ENCODE results near the gene HACE1.
"Not testable (repeated sequence)": the region's sequence is repeated elsewhere in the genome, so short reads cannot be mapped to it uniquely, and the experiment has no call there.

The HACE1 gene

GRCh38 chr6:104829183-104829958, 30.3 kb downstream of the HACE1 start:
- H3K9ac ChIP-seq (ENCODE audit: low read length in 2 of 2) = no peak overlapping the region
- H3K27me3 ChIP-seq (ENCODE audit: control insufficient read depth in 1 of 2, insufficient read depth in 2 of 2, low read length in 2 of 2) = no peaks in the 10 kb centered on the region
- no peak overlapping the region for H3K4me3 ChIP-seq (ENCODE audit: low read length in 2 of 2)
- H3K4me1 ChIP-seq (ENCODE audit: control insufficient read depth, insufficient read depth, low read length) = no peaks in the 10 kb centered on the region
- H3K9me3 ChIP-seq (ENCODE audit: control insufficient read depth in 2 of 2, low read length in 2 of 2) = no peaks in the 10 kb centered on the region
- no peak overlapping the region for H3K27ac ChIP-seq (ENCODE audit: low read length)
- peaks cover 0 to 8% of the 10 kb centered on the region in 2 donors for H3K36me3 ChIP-seq (ENCODE audit: control insufficient read depth in 2 of 2, insufficient read depth in 2 of 2, low read length in 2 of 2)

- H3K27ac ChIP-seq (ENCODE audit: low read length) = no peak overlapping the region
Observed at GRCh38 chr6:104828478-104828877, 31.2 kb downstream of the HACE1 start.

GRCh38 chr6:104820820-104821219, 38.9 kb downstream of the HACE1 start:
- not testable (repeated sequence) for H3K36me3 ChIP-seq (ENCODE audit: control insufficient read depth in 2 of 2, insufficient read depth in 2 of 2, low read length in 2 of 2); H3K27ac ChIP-seq (ENCODE audit: low read length); H3K4me1 ChIP-seq (ENCODE audit: control insufficient read depth, insufficient read depth, low read length); H3K4me3 ChIP-seq (ENCODE audit: low read length in 2 of 2); H3K27me3 ChIP-seq (ENCODE audit: control insufficient read depth in 1 of 2, insufficient read depth in 2 of 2, low read length in 2 of 2); H3K9me3 ChIP-seq (ENCODE audit: control insufficient read depth in 2 of 2, low read length in 2 of 2); H3K9ac ChIP-seq (ENCODE audit: low read length in 2 of 2)

More at GRCh38 chr6:104828478-104828877, 31.2 kb downstream of the HACE1 start:
- H3K9ac ChIP-seq (ENCODE audit: low read length in 2 of 2) = no peak overlapping the region
- H3K9me3 ChIP-seq (ENCODE audit: control insufficient read depth in 2 of 2, low read length in 2 of 2) = no peaks in the 10 kb centered on the region
- no peaks in the 10 kb centered on the region for H3K4me1 ChIP-seq (ENCODE audit: control insufficient read depth, insufficient read depth, low read length)
- no peaks in the 10 kb centered on the region for H3K27me3 ChIP-seq (ENCODE audit: control insufficient read depth in 1 of 2, insufficient read depth in 2 of 2, low read length in 2 of 2)
- peaks cover 0 to 8% of the 10 kb centered on the region in 2 donors for H3K36me3 ChIP-seq (ENCODE audit: control insufficient read depth in 2 of 2, insufficient read depth in 2 of 2, low read length in 2 of 2)
- no peak overlapping the region for H3K4me3 ChIP-seq (ENCODE audit: low read length in 2 of 2)

GRCh38 chr6:104816125-104816524, 43.6 kb downstream of the HACE1 start:
- Histone ChIP-seq H3K4me1 (ENCODE audit: control insufficient read depth, insufficient read depth, low read length) (no peaks in the 10 kb centered on the region), H3K9ac (ENCODE audit: low read length in 2 of 2) (no peak overlapping the region), H3K27me3 (ENCODE audit: control insufficient read depth in 1 of 2, insufficient read depth in 2 of 2, low read length in 2 of 2) (no peaks in the 10 kb centered on the region), H3K27ac (ENCODE audit: low read length) (no peak overlapping the region), H3K36me3 (ENCODE audit: control insufficient read depth in 2 of 2, insufficient read depth in 2 of 2, low read length in 2 of 2) (no peaks in the 10 kb centered on the region), H3K4me3 (ENCODE audit: low read length in 2 of 2) (no peak overlapping the region), H3K9me3 (ENCODE audit: control insufficient read depth in 2 of 2, low read length in 2 of 2) (no peaks in the 10 kb centered on the region)

- Histone ChIP-seq H3K27ac (ENCODE audit: low read length) (no peak overlapping the region), H3K4me1 (ENCODE audit: control insufficient read depth, insufficient read depth, low read length) (no peaks in the 10 kb centered on the region), H3K9ac (ENCODE audit: low read length in 2 of 2) (no peak overlapping the region)
Observed at GRCh38 chr6:104814743-104815142, 45.0 kb downstream of the HACE1 start.

GRCh38 chr6:104813552-104813951, 46.2 kb downstream of the HACE1 start:
- Histone ChIP-seq H3K4me3 (ENCODE audit: low read length in 2 of 2) (no peak overlapping the region), H3K36me3 (ENCODE audit: control insufficient read depth in 2 of 2, insufficient read depth in 2 of 2, low read length in 2 of 2) (no peaks in the 10 kb centered on the region), H3K9me3 (ENCODE audit: control insufficient read depth in 2 of 2, low read length in 2 of 2) (no peaks in the 10 kb centered on the region), H3K9ac (ENCODE audit: low read length in 2 of 2) (no peak overlapping the region), H3K4me1 (ENCODE audit: control insufficient read depth, insufficient read depth, low read length) (no peaks in the 10 kb centered on the region), H3K27me3 (ENCODE audit: control insufficient read depth in 1 of 2, insufficient read depth in 2 of 2, low read length in 2 of 2) (no peaks in the 10 kb centered on the region), H3K27ac (ENCODE audit: low read length) (no peak overlapping the region)

More at GRCh38 chr6:104814743-104815142, 45.0 kb downstream of the HACE1 start:
- Histone ChIP-seq H3K36me3 (ENCODE audit: control insufficient read depth in 2 of 2, insufficient read depth in 2 of 2, low read length in 2 of 2) (no peaks in the 10 kb centered on the region), H3K9me3 (ENCODE audit: control insufficient read depth in 2 of 2, low read length in 2 of 2) (no peaks in the 10 kb centered on the region), H3K27me3 (ENCODE audit: control insufficient read depth in 1 of 2, insufficient read depth in 2 of 2, low read length in 2 of 2) (no peaks in the 10 kb centered on the region), H3K4me3 (ENCODE audit: low read length in 2 of 2) (no peak overlapping the region)

GRCh38 chr6:104809116-104809515, 50.6 kb downstream of the HACE1 start:
- Histone ChIP-seq H3K27ac (ENCODE audit: low read length) (no peak overlapping the region), H3K36me3 (ENCODE audit: control insufficient read depth in 2 of 2, insufficient read depth in 2 of 2, low read length in 2 of 2) (no peaks in the 10 kb centered on the region), H3K4me3 (ENCODE audit: low read length in 2 of 2) (no peak overlapping the region), H3K4me1 (ENCODE audit: control insufficient read depth, insufficient read depth, low read length) (no peaks in the 10 kb centered on the region), H3K27me3 (ENCODE audit: control insufficient read depth in 1 of 2, insufficient read depth in 2 of 2, low read length in 2 of 2) (no peaks in the 10 kb centered on the region), H3K9me3 (ENCODE audit: control insufficient read depth in 2 of 2, low read length in 2 of 2) (no peaks in the 10 kb centered on the region), H3K9ac (ENCODE audit: low read length in 2 of 2) (no peak overlapping the region)

GRCh38 chr6:104805335-104805734, 54.4 kb downstream of the HACE1 start:
- not testable (repeated sequence) for H3K9me3 ChIP-seq (ENCODE audit: control insufficient read depth in 2 of 2, low read length in 2 of 2); H3K9ac ChIP-seq (ENCODE audit: low read length in 2 of 2); H3K4me3 ChIP-seq (ENCODE audit: low read length in 2 of 2); H3K4me1 ChIP-seq (ENCODE audit: control insufficient read depth, insufficient read depth, low read length); H3K27me3 ChIP-seq (ENCODE audit: control insufficient read depth in 1 of 2, insufficient read depth in 2 of 2, low read length in 2 of 2); H3K27ac ChIP-seq (ENCODE audit: low read length); H3K36me3 ChIP-seq (ENCODE audit: control insufficient read depth in 2 of 2, insufficient read depth in 2 of 2, low read length in 2 of 2)

GRCh38 chr6:104799134-104799657, 60.5 kb downstream of the HACE1 start:
- Histone ChIP-seq H3K36me3 (ENCODE audit: control insufficient read depth in 2 of 2, insufficient read depth in 2 of 2, low read length in 2 of 2) (no peaks in the 10 kb centered on the region), H3K9me3 (ENCODE audit: control insufficient read depth in 2 of 2, low read length in 2 of 2) (no peaks in the 10 kb centered on the region), H3K4me1 (ENCODE audit: control insufficient read depth, insufficient read depth, low read length) (no peaks in the 10 kb centered on the region), H3K27me3 (ENCODE audit: control insufficient read depth in 1 of 2, insufficient read depth in 2 of 2, low read length in 2 of 2) (no peaks in the 10 kb centered on the region), H3K9ac (ENCODE audit: low read length in 2 of 2) (no peak overlapping the region), H3K4me3 (ENCODE audit: low read length in 2 of 2) (no peak overlapping the region), H3K27ac (ENCODE audit: low read length) (no peak overlapping the region)

- no peaks in the 10 kb centered on the region for H3K27me3 ChIP-seq (ENCODE audit: control insufficient read depth in 1 of 2, insufficient read depth in 2 of 2, low read length in 2 of 2)
- no peak overlapping the region for H3K4me3 ChIP-seq (ENCODE audit: low read length in 2 of 2)
- H3K27ac ChIP-seq (ENCODE audit: low read length) = no peak overlapping the region
- H3K9me3 ChIP-seq (ENCODE audit: control insufficient read depth in 2 of 2, low read length in 2 of 2) = no peaks in the 10 kb centered on the region
- H3K4me1 ChIP-seq (ENCODE audit: control insufficient read depth, insufficient read depth, low read length) = no peaks in the 10 kb centered on the region
- H3K36me3 ChIP-seq (ENCODE audit: control insufficient read depth in 2 of 2, insufficient read depth in 2 of 2, low read length in 2 of 2) = no peaks in the 10 kb centered on the region
- H3K9ac ChIP-seq (ENCODE audit: low read length in 2 of 2) = no peak overlapping the region
Observed at GRCh38 chr6:104796031-104796785, 63.5 kb downstream of the HACE1 start.

GRCh38 chr6:104795363-104795762, 64.4 kb downstream of the HACE1 start:
- no peaks in the 10 kb centered on the region for H3K4me1 ChIP-seq (ENCODE audit: control insufficient read depth, insufficient read depth, low read length)
- H3K9me3 ChIP-seq (ENCODE audit: control insufficient read depth in 2 of 2, low read length in 2 of 2) = no peaks in the 10 kb centered on the region
- H3K36me3 ChIP-seq (ENCODE audit: control insufficient read depth in 2 of 2, insufficient read depth in 2 of 2, low read length in 2 of 2) = no peaks in the 10 kb centered on the region
- H3K9ac ChIP-seq (ENCODE audit: low read length in 2 of 2) = no peak overlapping the region
- no peak overlapping the region for H3K27ac ChIP-seq (ENCODE audit: low read length)
- H3K27me3 ChIP-seq (ENCODE audit: control insufficient read depth in 1 of 2, insufficient read depth in 2 of 2, low read length in 2 of 2) = no peaks in the 10 kb centered on the region
- H3K4me3 ChIP-seq (ENCODE audit: low read length in 2 of 2) = no peak overlapping the region

All from stomach smooth muscle (tissue), 2 donors.